Transverse colon (tissue), 4 donors: ENCODE results near the gene TPSAB1. TPM values are rescaled to one million over a fixed set of nuclear protein-coding genes. Genes with fewer than 3 reads are reported as not detected.

Experiments used
- DNase-seq: peaks from one replicate; pipeline ENCODE4 v3.0.0-alpha.2; 2019
- H3K27ac ChIP-seq, 4 donors: fragments of 200-600 bp; sonication (generic); 2 replicates each; pipeline ENCODE4 v1.5.1; 2016 to 2018; ENCODE audit warnings: inconsistent platforms in 4 of 4
- H3K27me3 ChIP-seq: fragments of 200-600 bp; sonication (generic); 2 replicates; pipeline ENCODE4 v1.5.1; 2017; ENCODE audit warnings: inconsistent platforms
- H3K36me3 ChIP-seq, 4 donors: fragments of 200-600 bp; sonication (generic); 2 replicates each; pipeline ENCODE4 v1.5.1; 2017 to 2019; ENCODE audit warnings: inconsistent platforms in 4 of 4
- H3K4me1 ChIP-seq, 4 donors: fragments of 200-600 bp; sonication (generic); 2 replicates each; pipeline ENCODE4 v1.5.1; 2017 to 2020; ENCODE audit warnings: inconsistent platforms in 4 of 4
- H3K4me3 ChIP-seq, 4 donors: fragments of 200-600 bp; sonication (generic); 1 replicate in 1 of 4; 2 replicates in 3 of 4; pipeline versions ENCODE4 v1.5.1 to v1.6.1; 2017 to 2019; ENCODE audit warnings: inconsistent platforms in 4 of 4
- H3K9me3 ChIP-seq, 2 donors: fragments of 200-600 bp; sonication (generic); 2 replicates each; pipeline ENCODE4 v1.5.1; 2017 to 2019; ENCODE audit warnings: inconsistent platforms in 2 of 2
- CTCF ChIP-seq, 5 experiments: fragments of 200-600 bp in 3 of 5; fragments of 450-650 bp in 2 of 5; sonication (generic) in 3 of 5; IDR thresholded peaks; 1 replicate in 2 of 5; 2 replicates in 3 of 5; pipeline ENCODE4 v1.5.1; 2016 to 2017; ENCODE audit warnings: antibody characterized with exemption in 5 of 5, inconsistent platforms in 3 of 5, mild to moderate bottlenecking in 2 of 5, moderate library complexity in 1 of 5
- EP300 ChIP-seq: sonication (generic); formaldehyde crosslinking; IDR thresholded peaks from one replicate; pipeline ENCODE4 v1.6.1; 2017; ENCODE audit warnings: antibody characterized with exemption, low read depth
- POLR2A ChIP-seq: fragments of 450-650 bp; IDR thresholded peaks from one replicate; pipeline ENCODE4 v1.6.1; 2016; ENCODE audit warnings: antibody characterized with exemption, mild to moderate bottlenecking, moderate library complexity
- POLR2AphosphoS5 ChIP-seq, 3 donors: sonication (generic); formaldehyde crosslinking; IDR thresholded peaks; one replicate each; pipeline ENCODE4 v1.6.1; 2016; ENCODE audit warnings: antibody characterized with exemption in 3 of 3
- WGBS, 2 donors: methylation state at CpG; one replicate each; pipeline ENCODE4 v1.1.5; 2018; ENCODE audit warnings: low coverage in 1 of 2; 5-methylcytosine and 5-hydroxymethylcytosine counted together
- in situ Hi-C, 4 donors: fragments of 200-750 bp; cut with MboI; loops; one replicate each; pipeline versions ENCODE4 v1.15.0 to v1.15.1; 2017; ENCODE audit warnings: low sequenced_read_pairs in 3 of 4, low pct_ligation_motif_present in 1 of 4, low pct_unique_long_range_greater_than_20kb in 1 of 4
- intact Hi-C: fragments of 100-400 bp; cut with DNase I; formaldehyde crosslinking; loops from one replicate; pipeline ENCODE4 v1.15.1; 2023; ENCODE audit warnings: low total_unique reads
- total RNA-seq, 4 donors: library from RNA; depleted of rRNA; stranded (reverse); fragments of >200 nt; gene quantifications; one replicate each; pipeline ENCODE4 v1.1.0, GENCODE V29; 2016

Gene TPSAB1
- total RNA-seq, 4 donors from 2014 or later: 9.4 to 33.7 (median 23.8) TPM

GRCh38 chr16:1211451-1212268 lies 28.8 kb upstream of the TPSAB1 start:
- TF ChIP-seq POLR2AphosphoS5 (IDR thresholded peaks at IDR 0.05) (no peak), POLR2A (no peak), CTCF (IDR thresholded peaks at IDR 0.05) (no peak), EP300 (no peak)
- intact Hi-C loops (no loop called here), in situ Hi-C loops (no loop called here)
- Histone ChIP-seq H3K4me3 (no peak overlapping the region), H3K27me3 (no peaks in the 10 kb centered on the region), H3K9me3 (no peaks in the 10 kb centered on the region), H3K27ac (no peak overlapping the region), H3K4me1 (no peaks in the 10 kb centered on the region), H3K36me3 (no peaks in the 10 kb centered on the region)
- no peak for DNase-seq
- 92% methylated on average over 59 of the region's 65 CpGs; no CpG with 5 or more reads in 1 of the 2 donors for WGBS, 2 donors

GRCh38 chr16:1212616-1213194 lies 27.8 kb upstream of the TPSAB1 start:
- in situ Hi-C loops: no loop called here
- whole genome bisulfite sequencing, 2 donors: 80 to 86% methylated on average over 1 to 36 of the region's 40 CpGs

GRCh38 chr16:1213231-1213630 lies 27.3 kb upstream of the TPSAB1 start:
- Histone ChIP-seq H3K9me3 (no peaks in the 10 kb centered on the region), H3K36me3 (no peaks in the 10 kb centered on the region), H3K4me1 (no peaks in the 10 kb centered on the region), H3K4me3 (no peak overlapping the region), H3K27ac (no peak overlapping the region), H3K27me3 (no peaks in the 10 kb centered on the region)
- intact Hi-C loops: no loop called here
- in situ Hi-C loops: no loop called here
- DNase-seq: no peak
- no peak for TF ChIP-seq POLR2AphosphoS5 (IDR thresholded peaks at IDR 0.05)
- no peak for TF ChIP-seq POLR2A
- TF ChIP-seq CTCF (IDR thresholded peaks at IDR 0.05): no peak
- TF ChIP-seq EP300: no peak
- WGBS, 2 donors: 77% methylated on average over 5 of the region's 8 CpGs; no CpG with 5 or more reads in 1 of the 2 donors

More at GRCh38 chr16:1212616-1213194, 27.8 kb upstream of the TPSAB1 start:
- Histone ChIP-seq H3K9me3 (no peaks in the 10 kb centered on the region), H3K27me3 (no peaks in the 10 kb centered on the region), H3K4me1 (no peaks in the 10 kb centered on the region), H3K27ac (no peak overlapping the region), H3K4me3 (no peak overlapping the region), H3K36me3 (no peaks in the 10 kb centered on the region)
- DNase-seq: no peak
- intact Hi-C loops: no loop called here
- no peak for TF ChIP-seq CTCF (IDR thresholded peaks at IDR 0.05)
- TF ChIP-seq EP300: no peak
- TF ChIP-seq POLR2AphosphoS5 (IDR thresholded peaks at IDR 0.05): no peak
- no peak for TF ChIP-seq POLR2A

- WGBS, 2 donors: 68 to 79% methylated on average over 3 to 25 of the region's 25 CpGs
- intact Hi-C loops: no loop called here
- TF ChIP-seq POLR2A (no peak), CTCF (IDR thresholded peaks at IDR 0.05) (no peak), POLR2AphosphoS5 (IDR thresholded peaks at IDR 0.05) (no peak), EP300 (no peak)
- no peaks in the 10 kb centered on the region for H3K27me3 ChIP-seq
- no peaks in the 10 kb centered on the region for H3K36me3 ChIP-seq
- DNase-seq: no peak
- H3K4me3 ChIP-seq: no peak overlapping the region
- H3K4me1 ChIP-seq: no peaks in the 10 kb centered on the region
- in situ Hi-C loops: no loop called here
- no peak overlapping the region for H3K27ac ChIP-seq
- no peaks in the 10 kb centered on the region for H3K9me3 ChIP-seq
Observed at GRCh38 chr16:1213796-1214372, 26.6 kb upstream of the TPSAB1 start.
